Endothelial cell of umbilical vein (primary cell): ENCODE data around the gene SMIM17. TPM values are rescaled to one million over a fixed set of nuclear protein-coding genes. Genes with fewer than 3 reads are reported as not detected.

ENCODE experiments used
- BruUV-seq: library from RNA; stranded (reverse); fragments of 400-500 nt; replicated peaks from 2 replicates; lab custom pipeline; 2021; lab: Mats Ljungman, UMichigan
- CTCF ChIA-PET: fragments of 300-600, 350-600 bp; sonication (Branson Sonifier 250); formaldehyde crosslinking; loops from one replicate; lab custom pipeline; 2021; ENCODE audit warnings: antibody characterized with exemption, inconsistent platforms; lab: Charles Lee
- POLR2A ChIA-PET: fragments of 300-600, 350-600 bp; sonication (Branson Sonifier 250); formaldehyde crosslinking; loops from one replicate; lab custom pipeline; 2021; ENCODE audit warnings: antibody characterized with exemption, inconsistent platforms; lab: Charles Lee
- DNase-seq: peaks from one replicate; pipeline ENCODE4 v3.0.0-alpha.2; 2011; ENCODE audit warnings: low read depth, low spot score
- FAIRE-seq: peaks from 2 replicates; lab custom pipeline; 2011; peaks lifted over from hg19 to GRCh38; lab: Jason Lieb, UNC
- H2AFZ ChIP-seq: 2 replicates; pipeline ENCODE4 v1.6.0; 2012; ENCODE audit warnings: low read depth, low read length, control low read depth, inconsistent platforms
- H3K27ac ChIP-seq: 2 replicates; pipeline ENCODE4 v1.5.1; 2011; ENCODE audit warnings: low read depth, mild to moderate bottlenecking, control low read depth, low read length, moderate library complexity; ENCODE audit not compliant: insufficient read depth
- H3K27me3 ChIP-seq, 2 experiments: 2 replicates each; pipeline versions ENCODE4 v1.6.0 to v1.6.1; 2011; ENCODE audit warnings: low read length in 2 of 2, mixed read lengths in 1 of 2; ENCODE audit not compliant: control insufficient read depth in 2 of 2, insufficient read depth in 2 of 2
- H3K36me3 ChIP-seq, 2 experiments: 2 replicates in 1 of 2; 3 replicates in 1 of 2; pipeline ENCODE4 v1.5.1; 2011; ENCODE audit warnings: low read length in 2 of 2, mild to moderate bottlenecking in 1 of 2, moderate library complexity in 1 of 2; ENCODE audit not compliant: control insufficient read depth in 2 of 2, insufficient read depth in 2 of 2; ENCODE audit errors: extremely low read depth in 1 of 2
- H3K4me1 ChIP-seq: 3 replicates; pipeline ENCODE4 v1.5.1; 2011; ENCODE audit warnings: mild to moderate bottlenecking, low read length; ENCODE audit not compliant: control insufficient read depth, insufficient read depth; ENCODE audit errors: extremely low read depth
- H3K4me2 ChIP-seq: 2 replicates; pipeline ENCODE4 v1.6.1; 2011; ENCODE audit warnings: low read length, control low read depth, mixed read lengths; ENCODE audit not compliant: insufficient read depth
- H3K4me3 ChIP-seq, 3 experiments: fragments of 200-600 bp in 1 of 3; sonication (generic), shearing (Covaris generic) in 1 of 3; replicated peaks in 1 of 3; 2 replicates each; pipeline ENCODE4 v1.5.1; 2011 to 2016; ENCODE audit warnings: control low read depth in 3 of 3, low read length in 3 of 3, mild to moderate bottlenecking in 2 of 3, inconsistent platforms in 1 of 3, low read depth in 1 of 3, moderate library complexity in 1 of 3; ENCODE audit not compliant: insufficient read depth in 1 of 3
- H3K79me2 ChIP-seq: 2 replicates; pipeline ENCODE4 v1.6.0; 2012; ENCODE audit warnings: low read length, inconsistent platforms; ENCODE audit not compliant: control insufficient read depth, insufficient read depth
- H3K9ac ChIP-seq: replicated peaks from 2 replicates; pipeline ENCODE3; 2011; ENCODE audit warnings: low read length, control low read depth; ENCODE audit not compliant: insufficient read depth; ENCODE audit errors: extremely low read depth
- H3K9me1 ChIP-seq: replicated peaks from 3 replicates; pipeline ENCODE4 v1.6.0; 2011; ENCODE audit warnings: mild to moderate bottlenecking, low read length; ENCODE audit not compliant: control insufficient read depth, insufficient read depth; ENCODE audit errors: extremely low read depth
- H3K9me3 ChIP-seq: replicated peaks from 2 replicates; pipeline ENCODE4 v1.5.1; 2012; ENCODE audit warnings: low read length, inconsistent platforms; ENCODE audit not compliant: control insufficient read depth, insufficient read depth
- H4K20me1 ChIP-seq: replicated peaks from 2 replicates; pipeline ENCODE3; 2011; ENCODE audit warnings: mild to moderate bottlenecking, low read length; ENCODE audit not compliant: control insufficient read depth, insufficient read depth; ENCODE audit errors: extremely low read depth
- CTCF ChIP-seq, 2 donors: IDR thresholded peaks; 1 replicate in 1 of 2; 2 replicates in 1 of 2; pipeline ENCODE4 v1.5.1; 2011; ENCODE audit warnings: low read length in 2 of 2, mild to moderate bottlenecking in 2 of 2, moderate library complexity in 2 of 2, control low read depth in 1 of 2, inconsistent platforms in 1 of 2, low read depth in 1 of 2; ENCODE audit not compliant: insufficient read depth in 1 of 2; ENCODE audit errors: extremely low read depth in 1 of 2
- EZH2 ChIP-seq: IDR thresholded peaks from 2 replicates; pipeline ENCODE4 v1.6.1; 2012; ENCODE audit warnings: borderline replicate concordance, low read depth, mild to moderate bottlenecking, moderate library complexity, low read length, inconsistent platforms; ENCODE audit not compliant: severe bottlenecking
- FOS ChIP-seq: IDR thresholded peaks from 2 replicates; pipeline ENCODE4 v1.6.1; 2011; ENCODE audit warnings: mild to moderate bottlenecking, low read length, moderate library complexity, borderline replicate concordance; ENCODE audit not compliant: insufficient read depth
- GATA2 ChIP-seq: IDR thresholded peaks from 2 replicates; pipeline ENCODE4 v1.7.0; 2011; ENCODE audit warnings: low read depth, mild to moderate bottlenecking, moderate library complexity, mixed read lengths, low read length; ENCODE audit not compliant: insufficient read length, insufficient read depth
- JUN ChIP-seq: IDR thresholded peaks from 2 replicates; pipeline ENCODE4 v1.6.1; 2011; ENCODE audit warnings: borderline replicate concordance, low read depth; ENCODE audit not compliant: insufficient read length, insufficient read depth
- MAX ChIP-seq: IDR thresholded peaks from 2 replicates; pipeline ENCODE4 v1.6.1; 2011; ENCODE audit not compliant: insufficient read depth, insufficient read length
- MYC ChIP-seq: IDR thresholded peaks from one replicate; pipeline ENCODE4 v1.6.1; 2011; ENCODE audit warnings: mild to moderate bottlenecking, low read depth, low read length
- POLR2A ChIP-seq: IDR thresholded peaks from 2 replicates; pipeline ENCODE4 v1.6.1; 2012; ENCODE audit warnings: low read depth, mild to moderate bottlenecking, control low read depth, low read length
- POLR2AphosphoS5 ChIP-seq: IDR thresholded peaks from 2 replicates; pipeline ENCODE4 v1.6.1; 2012; ENCODE audit warnings: low read depth, mild to moderate bottlenecking, control low read depth, low read length, moderate library complexity; ENCODE audit not compliant: insufficient read depth
- dilution Hi-C: fragments of 300-500 bp; cut with MboI; formaldehyde crosslinking; loops from one replicate; pipeline ENCODE4 v1.15.0; 2019; ENCODE audit warnings: low sequenced_read_pairs; ENCODE audit not compliant: extremely low pct_ligation_motif_present
- intact Hi-C: fragments of 100-400 bp; cut with micrococcal nuclease; formaldehyde crosslinking; loops from one replicate; pipeline ENCODE4 v1.10.0; 2022
- polyA plus RNA-seq, 4 experiments: library from polyadenylated mRNA; depleted of rRNA in 3 of 4; stranded (reverse) in 3 of 4; unstranded in 1 of 4; fragments of >200 nt; gene quantifications; 2 replicates each; pipeline versions ENCODE4 v1.2.1 to v1.2.3, GENCODE V29; 2011 to 2012; ENCODE audit warnings: missing spikeins in 1 of 4
- total RNA-seq: library from RNA; stranded (reverse); gene quantifications from 2 replicates; pipeline ENCODE4 v1.2.3, GENCODE V29; 2021

Gene SMIM17
- total and polyA plus RNA-seq, 2 donors (not counting 3 experiments of a cell fraction or from before 2014, with no cell fraction given): 0.10 to 1.4 TPM

DNA sequence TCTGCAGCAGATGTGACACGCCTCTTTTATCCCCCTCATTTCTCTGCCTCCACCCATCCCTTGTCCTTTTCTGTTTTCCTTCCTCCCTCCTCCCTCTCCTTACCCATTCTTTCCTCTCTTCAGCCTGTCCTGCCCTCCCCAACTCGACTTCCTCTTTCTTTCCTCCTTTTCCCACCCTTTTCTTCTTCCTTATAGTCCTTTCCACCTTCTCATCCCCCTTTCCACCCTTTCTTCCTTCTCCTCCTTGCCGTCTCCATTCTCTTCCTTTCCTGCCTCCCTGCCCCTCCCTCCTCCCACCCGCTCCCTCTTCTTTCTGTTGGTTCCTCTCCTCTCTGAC is 48.5 kb upstream of the SMIM17 start:
- dilution Hi-C loops: no loop called here
- CTCF ChIA-PET: interaction anchor here (1.0 to 1.1 kb wide), 2 partner anchors 26 to 191 kb away, joined by 3 read pairs; partner anchors contain the start of gene ZNF583

GRCh38 chr19:56594783-56595547 is 48.0 kb upstream of the SMIM17 start, which contains the start of gene ZNF71:
Gene ZNF71, plus strand, starts transcription at chr19:56595302. Its CDS starts 6,257 bp downstream, at chr19:56601559.
- Histone ChIP-seq H3K27ac (no peak within 1 kb of the TSS), H2AFZ (peak within 1 kb of the TSS; percentile 96), H3K4me2 (peak within 1 kb of the TSS; percentile 48), H3K9me1 (no peaks in the 10 kb centered on the region), H3K79me2 (peaks cover 15% of the 10 kb centered on the region), H3K4me1 (peaks cover 9% of the 10 kb centered on the region), H3K27me3 (no peaks in the 10 kb centered on the region), H4K20me1 (no peaks in the 10 kb centered on the region), H3K36me3 (no peaks in the 10 kb centered on the region), H3K9me3 (no peaks in the 10 kb centered on the region), H3K9ac (peak within 1 kb of the TSS; percentile 32), H3K4me3 (peak within 1 kb of the TSS; percentile 28 to 94 (median 67))
- intact Hi-C loops: loop anchor here (1.0 to 2.0 kb wide), 2 partner anchors 28 to 56 kb away; partner anchors contain the start of genes ZFP28 and ZNF470
- DNase-seq (peak; percentile 86), FAIRE-seq (peak; percentile 72)
- ChIA-PET POLR2A (interaction anchor here (0.6 kb wide), 1 partner anchor 43 kb away, joined by 12 read pairs; no protein-coding TSS in a partner anchor), CTCF (interaction anchor here (0.6 to 1.1 kb wide), 3 partner anchors 25 to 211 kb away, joined by 3 read pairs; partner anchors contain the start of gene ZNF583)
- no TSS peak for BruUV-seq
- no peak for TF ChIP-seq MYC
- TF ChIP-seq JUN: no peak
- no peak for TF ChIP-seq CTCF (IDR thresholded peaks at IDR 0.05; ENCODE audit: extremely low read depth in 1 of 2, insufficient read depth in 1 of 2, low read depth in 1 of 2, low read length in 2 of 2)
- no peak for TF ChIP-seq GATA2
- no peak for TF ChIP-seq EZH2
- no peak for TF ChIP-seq POLR2A
- TF ChIP-seq FOS: no peak
- TF ChIP-seq POLR2AphosphoS5: no peak
- no peak for TF ChIP-seq MAX
- dilution Hi-C loops: no loop called here

More for the DNA sequence above, 48.5 kb upstream of the SMIM17 start:
- intact Hi-C loops: loop anchor here (2.0 kb wide), 1 partner anchor 56 kb away; the partner anchor contains the start of gene ZFP28
- FAIRE-seq (no peak), DNase-seq (no peak)
- no peak overlapping the region for H3K4me2 ChIP-seq
- no peaks in the 10 kb centered on the region for H3K9me1 ChIP-seq
- H3K27ac ChIP-seq: no peak overlapping the region
- peaks cover 15% of the 10 kb centered on the region for H3K79me2 ChIP-seq
- no peaks in the 10 kb centered on the region for H3K36me3 ChIP-seq
- H4K20me1 ChIP-seq: no peaks in the 10 kb centered on the region
- no peak overlapping the region for H3K4me3 ChIP-seq
- H3K9ac ChIP-seq: no peak overlapping the region
- peak overlapping the region; percentile 96 for H2AFZ ChIP-seq
- TF ChIP-seq POLR2AphosphoS5 (no peak), MYC (no peak), JUN (no peak), MAX (no peak), POLR2A (no peak)
- POLR2A ChIA-PET: no interaction called here
- H3K9me3 ChIP-seq: no peaks in the 10 kb centered on the region
- H3K27me3 ChIP-seq: no peaks in the 10 kb centered on the region
- no TSS peak for BruUV-seq
- peaks cover 9% of the 10 kb centered on the region for H3K4me1 ChIP-seq
